Measurements from ENCODE around the gene C16orf95.

DNA sequence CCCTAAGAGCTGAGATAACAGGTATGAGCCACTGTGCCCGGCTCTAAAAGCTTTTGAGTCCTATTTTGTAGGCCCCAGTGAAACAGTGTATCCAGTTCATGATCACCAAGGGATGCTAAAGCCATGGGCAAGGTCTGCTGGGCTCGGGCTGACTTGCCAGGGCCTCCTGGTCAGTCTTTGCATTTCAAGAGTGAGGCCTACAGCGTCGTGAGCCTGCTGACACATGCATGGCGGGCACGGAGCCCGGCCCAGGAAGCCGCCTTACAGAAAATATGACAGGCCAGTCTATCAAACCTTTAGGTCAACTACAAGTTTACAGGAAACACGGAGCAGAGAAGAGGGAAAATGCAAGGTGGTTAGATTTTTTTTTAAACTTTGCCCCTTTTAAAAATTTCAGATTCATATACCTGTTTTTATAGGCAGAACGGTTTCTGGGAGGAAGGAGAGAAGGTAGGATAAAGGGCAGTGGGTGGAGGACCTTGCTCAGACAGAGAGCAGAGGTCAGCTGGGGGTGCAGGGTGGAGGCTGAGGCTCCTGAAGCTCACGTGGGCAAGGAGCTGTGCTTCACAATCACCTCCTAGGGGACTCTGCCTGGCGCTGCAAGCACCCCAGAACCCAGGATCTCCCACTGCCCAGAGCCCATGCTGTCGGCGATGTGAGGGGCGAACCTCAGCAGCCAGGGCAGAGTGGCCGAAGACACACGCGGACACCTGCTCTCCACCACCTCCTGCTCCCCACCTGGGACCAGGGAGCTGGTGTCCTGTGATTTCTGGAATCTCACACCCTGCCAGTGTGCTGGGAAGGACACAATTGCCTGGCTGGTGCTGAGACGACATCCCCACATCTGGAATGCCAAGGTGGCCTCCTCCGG is 21.3 kb downstream of the C16orf95 start:
- TF ChIP-seq, protein P1, sequence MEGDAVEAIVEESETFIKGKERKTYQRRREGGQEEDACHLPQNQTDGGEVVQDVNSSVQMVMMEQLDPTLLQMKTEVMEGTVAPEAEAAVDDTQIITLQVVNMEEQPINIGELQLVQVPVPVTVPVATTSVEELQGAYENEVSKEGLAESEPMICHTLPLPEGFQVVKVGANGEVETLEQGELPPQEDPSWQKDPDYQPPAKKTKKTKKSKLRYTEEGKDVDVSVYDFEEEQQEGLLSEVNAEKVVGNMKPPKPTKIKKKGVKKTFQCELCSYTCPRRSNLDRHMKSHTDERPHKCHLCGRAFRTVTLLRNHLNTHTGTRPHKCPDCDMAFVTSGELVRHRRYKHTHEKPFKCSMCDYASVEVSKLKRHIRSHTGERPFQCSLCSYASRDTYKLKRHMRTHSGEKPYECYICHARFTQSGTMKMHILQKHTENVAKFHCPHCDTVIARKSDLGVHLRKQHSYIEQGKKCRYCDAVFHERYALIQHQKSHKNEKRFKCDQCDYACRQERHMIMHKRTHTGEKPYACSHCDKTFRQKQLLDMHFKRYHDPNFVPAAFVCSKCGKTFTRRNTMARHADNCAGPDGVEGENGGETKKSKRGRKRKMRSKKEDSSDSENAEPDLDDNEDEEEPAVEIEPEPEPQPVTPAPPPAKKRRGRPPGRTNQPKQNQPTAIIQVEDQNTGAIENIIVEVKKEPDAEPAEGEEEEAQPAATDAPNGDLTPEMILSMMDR (IDR thresholded peaks at IDR 0.05) = no peak
- TF ChIP-seq POLR2A (IDR thresholded peaks at IDR 0.05) (no peak), POLR2AphosphoS5 (IDR thresholded peaks at IDR 0.05) (no peak)
